Measurements from ENCODE around the gene MAP2K5.

GRCh38 chr15:67738056-67738455 is 195.6 kb downstream of the MAP2K5 start:
- TF ChIP-seq POLR2A (IDR thresholded peaks at IDR 0.05), result no peak
- TF ChIP-seq CTCF (IDR thresholded peaks at IDR 0.05), result no peak
- TF ChIP-seq EP300 (IDR thresholded peaks at IDR 0.05), result no peak

Data from tibial nerve (tissue), 4 donors.